GM23338 (cell line): ENCODE data around the gene IGSF11.
"Not testable (repeated sequence)": the region's sequence is repeated elsewhere in the genome, so short reads cannot be mapped to it uniquely, and the experiment has no call there.

Source experiments
- CREB1 ChIP-seq: fragments of 250-450 bp; sonication (Bioruptor Pico); IDR thresholded peaks from 2 replicates; pipeline ENCODE4 v1.5.0; 2020; ENCODE audit warnings: low read depth, mild to moderate bottlenecking, moderate library complexity
- CTCF ChIP-seq, 2 experiments: fragments of 200-600 bp in 1 of 2; sonication (generic) in 1 of 2; conservative IDR thresholded peaks; 2 replicates each; pipeline versions ENCODE4 v1.5.1 to v1.6.1; 2016 to 2017; ENCODE audit warnings: antibody characterized with exemption in 2 of 2, low read depth in 2 of 2, mild to moderate bottlenecking in 2 of 2, moderate library complexity in 1 of 2
- ETS1 ChIP-seq: IDR thresholded peaks from 2 replicates; pipeline ENCODE4 v1.6.1; 2016; ENCODE audit warnings: antibody characterized with exemption
- EZH2 ChIP-seq: fragments of 200-600 bp; sonication (generic); IDR thresholded peaks from one replicate; pipeline ENCODE4 v1.8.0; 2017; ENCODE audit warnings: antibody characterized with exemption, mild to moderate bottlenecking, low read depth; ENCODE audit not compliant: unreplicated experiment
- EZH2phosphoT487 ChIP-seq: fragments of 200-600 bp; sonication (generic); IDR thresholded peaks from one replicate; pipeline ENCODE4 v1.8.1; 2018; ENCODE audit warnings: antibody characterized with exemption; ENCODE audit not compliant: unreplicated experiment
- NANOG ChIP-seq: IDR thresholded peaks from 2 replicates; pipeline ENCODE4 v1.6.1; 2016; ENCODE audit warnings: antibody characterized with exemption, borderline replicate concordance
- POLR2AphosphoS5 ChIP-seq: IDR thresholded peaks from 2 replicates; pipeline ENCODE4 v1.6.1; 2016; ENCODE audit warnings: antibody characterized with exemption, low read depth
- REST ChIP-seq: IDR thresholded peaks from one replicate; pipeline ENCODE4 v1.6.1; 2018; ENCODE audit warnings: antibody characterized with exemption; ENCODE audit not compliant: unreplicated experiment

GRCh38 chr3:118851466-118852193 is 183.0 kb downstream of the IGSF11 start:
- not testable (repeated sequence) for TF ChIP-seq EZH2; CTCF (conservative IDR thresholded peaks at IDR 0.05; ENCODE audit: low read depth in 2 of 2); REST; POLR2AphosphoS5; CREB1; EZH2phosphoT487; NANOG; ETS1
